Measurements from ENCODE around the gene CFD. TPM values are rescaled to one million over a fixed set of nuclear protein-coding genes. Genes with fewer than 3 reads are reported as not detected.
"Not testable (repeated sequence)": the region's sequence is repeated elsewhere in the genome, so short reads cannot be mapped to it uniquely, and the experiment has no call there.

The CFD gene
- total RNA-seq, 1 experiment from 2014 or later: 0.89 TPM

DNA sequence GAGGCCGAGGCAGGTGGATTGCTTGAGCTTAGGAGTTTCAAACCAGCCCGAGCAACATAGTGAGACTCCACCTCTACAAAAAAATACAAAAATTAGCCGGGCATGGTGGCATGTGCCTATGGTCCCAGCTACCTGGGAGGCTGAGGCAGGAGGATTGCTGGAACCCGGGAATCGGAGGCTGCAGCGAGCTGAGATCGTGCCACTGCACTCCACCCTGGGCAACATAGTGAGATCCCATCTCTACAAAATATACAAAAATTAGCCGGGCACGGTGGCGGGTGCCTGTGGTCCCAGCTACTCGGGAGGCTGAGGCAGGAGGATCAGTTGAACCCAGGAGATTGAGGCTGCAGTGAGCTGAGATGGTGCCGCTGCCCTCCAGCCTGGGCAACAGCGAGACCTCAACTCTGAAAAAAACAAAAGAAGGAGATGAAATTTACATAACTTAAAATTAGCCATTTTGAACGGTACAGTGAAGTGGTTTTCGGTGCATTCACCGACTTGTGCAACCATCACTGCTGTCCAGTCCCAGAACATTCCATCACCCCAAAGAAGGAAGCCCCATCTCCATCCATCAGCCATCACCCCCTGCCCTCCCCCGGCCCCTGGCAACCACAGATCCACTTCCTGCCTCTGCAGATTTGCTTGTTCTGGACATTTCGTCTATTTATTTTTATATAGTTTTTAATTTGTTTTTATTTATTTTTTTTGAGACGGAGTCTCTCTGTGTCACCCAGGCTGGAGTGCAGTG, 33.4 kb upstream of the CFD start:
- DNase-seq (ENCODE audit: low read depth): no peak

DNA sequence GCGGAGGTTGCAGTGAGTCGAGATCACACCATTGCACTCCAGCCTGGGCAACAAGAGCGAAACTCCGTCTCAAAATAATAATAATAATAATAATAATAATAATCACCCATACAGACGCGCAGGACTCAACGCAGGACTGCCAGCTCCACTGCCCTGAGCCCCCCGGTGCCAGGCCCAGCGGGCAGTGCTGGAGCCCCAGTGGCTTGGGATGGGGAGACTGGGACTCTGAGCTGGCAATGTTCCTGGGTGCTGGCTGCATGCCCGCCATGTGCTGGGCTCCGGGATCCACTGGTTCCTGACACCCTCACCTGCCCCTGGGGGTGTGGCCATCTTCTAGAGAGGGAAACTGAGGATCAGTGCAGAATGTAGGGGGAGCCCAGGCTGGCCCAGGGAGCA, 32.2 kb upstream of the CFD start:
- DNase-seq (ENCODE audit: low read depth): no peak

- DNase-seq (ENCODE audit: low read depth): peak; percentile 31
Measured at GRCh38 chr19:827710-828321, 31.6 kb upstream of the CFD start, which contains the start of gene AZU1. AZU1 (plus strand) TSS chr19:827837; CDS start chr19:827847, 10 bp downstream.

DNA sequence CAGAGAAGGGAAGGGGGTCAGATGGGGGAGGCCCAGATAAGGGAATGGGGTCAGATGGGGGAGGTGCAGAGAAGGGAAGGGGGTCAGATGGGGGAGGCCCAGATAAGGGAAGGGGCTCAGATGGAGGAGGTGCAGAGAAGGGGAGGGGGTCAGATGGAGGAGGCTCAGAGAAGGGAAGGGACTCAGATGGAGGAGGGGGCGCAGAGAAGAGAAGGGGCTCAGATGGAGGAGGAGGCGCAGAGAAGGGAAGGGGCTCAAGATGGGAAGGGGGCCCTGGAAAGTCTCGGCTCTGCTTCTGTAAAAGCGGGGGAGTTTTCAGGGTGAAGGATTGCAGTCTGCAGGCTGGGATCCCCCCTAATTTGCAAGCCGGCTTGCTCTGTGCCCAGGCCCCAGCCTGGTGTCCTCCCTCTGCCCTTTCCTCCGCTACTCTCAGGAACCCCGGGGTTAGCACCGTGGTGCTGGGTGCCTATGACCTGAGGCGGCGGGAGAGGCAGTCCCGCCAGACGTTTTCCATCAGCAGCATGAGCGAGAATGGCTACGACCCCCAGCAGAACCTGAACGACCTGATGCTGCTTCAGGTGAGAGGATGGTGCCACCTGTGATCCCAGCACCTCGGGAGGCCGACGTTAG, 30.2 kb upstream of the CFD start:
- DNase-seq (ENCODE audit: low read depth): no peak

- DNase-seq (ENCODE audit: low read depth): no peak
Measured at GRCh38 chr19:831407-832369, 27.8 kb upstream of the CFD start.

DNA sequence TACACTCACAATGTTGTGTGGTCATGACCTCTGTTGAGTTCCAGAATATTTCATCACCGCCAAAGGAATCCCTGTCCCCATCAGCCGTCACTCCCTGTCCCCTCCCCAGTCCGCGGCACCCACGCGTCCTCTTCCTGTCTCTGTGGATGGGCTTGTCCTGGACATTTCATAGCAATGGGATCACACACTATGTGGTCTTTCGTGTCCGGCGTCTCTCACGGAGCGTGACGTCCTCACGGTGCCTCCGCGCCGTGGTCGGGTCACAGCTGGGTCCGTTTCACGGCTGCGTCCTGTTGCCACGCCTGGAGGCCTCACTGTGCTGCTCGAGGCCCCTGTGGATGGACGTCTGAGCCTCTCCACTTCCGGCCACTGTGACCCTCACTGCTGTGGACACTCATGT, 25.2 kb upstream of the CFD start:
- no peak for DNase-seq (ENCODE audit: low read depth)

DNA sequence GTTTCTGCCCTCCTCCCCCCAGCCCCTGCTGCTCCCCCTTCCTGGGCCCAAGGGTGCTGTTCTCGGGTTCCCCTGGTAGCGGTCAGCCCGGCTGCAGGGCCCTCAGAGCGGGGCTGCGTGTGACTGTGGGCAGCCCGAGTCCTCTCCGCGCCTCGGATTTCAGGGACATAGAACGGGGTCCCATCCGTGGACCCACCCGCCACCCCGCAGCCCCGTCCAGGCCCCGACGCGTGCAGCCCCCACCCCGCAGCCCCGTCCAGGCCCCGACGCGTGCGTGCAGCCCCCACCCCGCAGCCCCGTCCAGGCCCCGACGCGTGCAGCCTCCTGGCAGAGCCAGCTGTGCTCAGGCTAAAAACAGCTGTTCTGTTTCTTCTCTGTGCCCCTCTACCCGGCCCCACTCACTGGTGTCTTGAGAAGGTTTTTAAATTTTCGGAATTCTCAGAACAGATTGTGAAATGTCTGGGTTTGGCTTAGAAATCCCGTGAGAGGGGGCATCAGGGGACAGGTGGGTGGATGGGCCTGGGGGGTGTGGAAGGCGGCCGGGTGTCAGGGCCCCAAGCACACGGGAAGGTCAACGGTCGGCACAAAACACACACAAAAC, 24.2 kb upstream of the CFD start:
- DNase-seq (ENCODE audit: low read depth): no peak

DNA sequence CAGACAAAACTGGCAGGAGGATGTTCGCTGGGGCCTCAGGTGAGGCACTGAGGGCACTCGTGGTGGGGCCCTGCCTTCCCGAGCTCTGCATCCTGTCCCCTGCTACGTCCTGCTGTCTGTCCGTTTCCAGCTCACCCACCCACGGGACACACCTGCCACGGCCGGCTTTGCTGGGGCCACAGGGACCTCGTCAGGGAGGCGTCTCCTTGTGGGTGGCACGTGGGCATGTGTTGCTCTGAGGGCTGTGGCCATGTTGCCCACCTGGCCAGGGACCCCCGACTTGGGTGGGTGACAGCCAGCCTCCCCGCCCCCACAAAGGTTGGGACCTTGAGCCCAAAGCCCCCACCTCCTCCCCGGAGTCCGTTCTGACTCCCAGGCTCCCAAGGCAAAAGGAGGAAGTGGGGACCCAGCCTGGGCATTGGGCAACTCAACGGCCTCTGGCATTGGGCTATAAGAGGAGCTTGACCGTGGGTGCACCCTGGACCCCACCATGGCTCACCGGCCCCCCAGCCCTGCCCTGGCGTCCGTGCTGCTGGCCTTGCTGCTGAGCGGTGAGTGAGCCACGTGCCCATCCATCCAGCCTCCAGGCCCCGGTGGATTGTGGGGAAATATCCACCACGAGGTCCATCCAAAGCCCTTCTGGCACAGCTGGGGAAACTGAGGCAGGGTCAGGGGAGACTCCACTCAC, 18.8 kb upstream of the CFD start, which contains the start of gene PRTN3:
Gene PRTN3 (plus strand): TSS at position 481 of the 688 bp plus-strand sequence. CDS start 10 bp downstream, at position 491.
- no peak for DNase-seq (ENCODE audit: low read depth)

DNA sequence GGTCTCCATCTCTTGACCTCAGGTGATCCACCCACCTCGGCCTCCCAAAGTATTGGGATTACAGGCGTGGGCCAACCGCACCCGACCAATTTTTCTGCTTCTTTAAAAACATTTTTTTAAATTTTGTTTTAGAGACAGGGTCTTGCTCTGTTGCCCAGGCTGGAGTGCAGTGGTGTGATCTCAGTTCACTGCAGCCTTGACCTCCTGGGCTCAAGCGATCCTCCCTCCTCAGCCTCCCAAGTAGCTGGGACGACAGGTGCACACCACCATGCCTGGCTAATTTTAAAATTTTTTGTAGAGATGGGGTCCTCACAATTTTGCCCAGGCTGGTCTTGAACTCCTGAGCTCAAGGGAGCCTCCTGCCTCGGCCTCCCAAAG, 16.7 kb upstream of the CFD start:
- not testable (repeated sequence) for DNase-seq (ENCODE audit: low read depth)

DNA sequence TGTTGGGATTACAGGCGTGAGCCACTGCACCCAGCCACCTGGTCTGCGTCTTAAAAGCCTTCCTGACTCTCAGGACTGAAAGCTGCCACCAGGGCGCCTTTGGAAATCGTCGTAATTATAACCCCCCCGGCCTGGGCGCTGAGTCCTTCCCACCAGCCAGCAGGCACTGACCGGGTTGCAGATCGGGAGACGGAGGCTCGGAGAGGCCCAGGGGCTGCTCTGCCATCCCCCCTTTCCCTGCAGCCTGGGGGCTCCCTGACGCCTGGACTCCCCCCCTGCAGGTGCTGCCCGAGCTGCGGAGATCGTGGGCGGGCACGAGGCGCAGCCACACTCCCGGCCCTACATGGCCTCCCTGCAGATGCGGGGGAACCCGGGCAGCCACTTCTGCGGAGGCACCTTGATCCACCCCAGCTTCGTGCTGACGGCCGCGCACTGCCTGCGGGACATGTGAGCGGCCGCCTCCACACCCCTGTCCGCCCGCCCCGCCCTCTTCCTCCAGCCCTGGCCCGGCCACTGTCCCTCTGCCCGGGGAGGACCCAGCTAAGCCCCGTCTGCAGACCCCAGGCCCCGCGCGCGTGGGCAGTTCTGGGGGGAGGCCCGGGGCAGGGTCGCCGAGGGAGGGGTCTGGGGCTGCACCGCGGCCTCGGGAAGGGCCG, 16.2 kb upstream of the CFD start:
- DNase-seq (ENCODE audit: low read depth): peak; percentile 34

- no peak for DNase-seq (ENCODE audit: low read depth)
Measured at GRCh38 chr19:843836-844545, 15.5 kb upstream of the CFD start.

- DNase-seq (ENCODE audit: low read depth): no peak
Measured at GRCh38 chr19:844546-844971, 14.9 kb upstream of the CFD start.

DNA sequence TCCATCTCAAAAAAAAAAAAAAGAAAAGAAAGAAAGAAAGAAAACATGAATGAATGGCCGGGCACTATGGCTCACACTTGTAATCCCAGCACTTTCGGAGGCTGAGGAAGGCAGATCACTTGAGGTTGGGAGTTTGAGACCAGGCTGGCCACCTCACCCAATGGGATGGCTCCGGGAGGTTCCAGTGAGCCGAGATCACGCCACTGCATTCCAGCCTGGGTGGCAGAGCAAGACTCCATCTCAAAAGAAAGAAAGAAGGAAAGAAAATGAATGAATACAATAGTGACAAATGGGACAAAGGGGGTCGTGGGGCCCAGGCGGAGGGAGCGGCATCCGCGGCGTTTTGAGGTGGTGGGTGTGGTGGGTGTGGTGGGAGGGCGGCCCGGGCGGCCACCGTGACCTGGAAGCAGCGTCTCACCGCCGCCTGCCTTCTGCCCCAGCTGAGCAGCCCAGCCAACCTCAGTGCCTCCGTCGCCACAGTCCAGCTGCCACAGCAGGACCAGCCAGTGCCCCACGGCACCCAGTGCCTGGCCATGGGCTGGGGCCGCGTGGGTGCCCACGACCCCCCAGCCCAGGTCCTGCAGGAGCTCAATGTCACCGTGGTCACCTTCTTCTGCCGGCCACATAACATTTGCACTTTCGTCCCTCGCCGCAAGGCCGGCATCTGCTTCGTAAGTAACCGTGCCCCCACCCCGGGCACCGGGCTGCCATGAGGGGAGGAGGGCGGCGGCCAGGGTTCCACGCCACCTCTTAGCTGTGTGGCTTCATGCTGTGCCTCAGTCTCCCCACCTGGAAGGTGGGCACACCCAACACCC, 13.6 kb upstream of the CFD start:
- DNase-seq (ENCODE audit: low read depth): no peak

DNA sequence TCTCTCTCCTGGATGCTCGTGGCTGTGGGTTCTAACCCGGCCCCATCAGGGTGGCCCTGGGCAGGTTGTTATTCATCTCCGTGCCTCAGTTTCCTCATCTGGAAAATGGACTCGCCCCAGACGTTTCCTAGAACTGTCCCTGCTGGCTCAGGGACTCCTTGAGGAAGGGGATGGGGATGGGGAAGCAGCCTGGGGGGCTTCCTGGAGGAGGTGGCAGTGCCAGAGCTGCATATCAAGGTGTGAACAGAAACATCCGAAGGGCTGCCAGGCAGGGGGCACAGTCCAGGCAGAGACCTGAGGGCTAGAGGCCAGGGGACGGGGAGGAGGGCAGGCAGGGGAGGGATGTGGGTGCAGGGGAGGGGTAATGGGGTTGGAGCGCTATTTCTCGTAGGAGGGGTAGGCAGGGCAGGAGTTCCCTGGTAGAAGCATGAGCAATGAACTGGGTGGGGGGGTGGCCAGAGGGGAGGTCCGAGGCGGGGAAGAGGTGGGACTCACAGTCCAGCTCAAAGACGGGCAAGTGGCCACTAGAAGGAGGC, 11.0 kb upstream of the CFD start:
- peak; percentile 25 for DNase-seq (ENCODE audit: low read depth)

DNA sequence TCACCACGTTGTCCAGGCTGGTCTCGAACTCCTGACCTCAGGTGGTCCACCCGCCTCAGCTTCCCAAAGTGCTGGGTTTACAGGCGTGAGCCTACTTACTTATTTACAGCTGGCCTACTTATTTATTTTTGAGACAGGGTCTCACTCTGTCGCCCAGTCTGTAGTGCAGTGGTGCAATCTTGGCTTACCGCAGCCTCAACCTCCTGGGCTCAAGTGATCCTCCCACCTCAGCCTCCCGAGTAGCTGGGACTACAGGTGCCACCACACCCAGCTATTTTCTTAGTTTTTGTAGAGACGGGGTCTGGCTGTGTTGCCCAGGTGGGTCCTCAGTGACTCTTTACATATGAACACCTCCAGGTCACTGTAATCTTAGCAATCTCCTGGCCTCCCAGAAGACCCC, 10.3 kb upstream of the CFD start:
- not testable (repeated sequence) for DNase-seq (ENCODE audit: low read depth)

DNA sequence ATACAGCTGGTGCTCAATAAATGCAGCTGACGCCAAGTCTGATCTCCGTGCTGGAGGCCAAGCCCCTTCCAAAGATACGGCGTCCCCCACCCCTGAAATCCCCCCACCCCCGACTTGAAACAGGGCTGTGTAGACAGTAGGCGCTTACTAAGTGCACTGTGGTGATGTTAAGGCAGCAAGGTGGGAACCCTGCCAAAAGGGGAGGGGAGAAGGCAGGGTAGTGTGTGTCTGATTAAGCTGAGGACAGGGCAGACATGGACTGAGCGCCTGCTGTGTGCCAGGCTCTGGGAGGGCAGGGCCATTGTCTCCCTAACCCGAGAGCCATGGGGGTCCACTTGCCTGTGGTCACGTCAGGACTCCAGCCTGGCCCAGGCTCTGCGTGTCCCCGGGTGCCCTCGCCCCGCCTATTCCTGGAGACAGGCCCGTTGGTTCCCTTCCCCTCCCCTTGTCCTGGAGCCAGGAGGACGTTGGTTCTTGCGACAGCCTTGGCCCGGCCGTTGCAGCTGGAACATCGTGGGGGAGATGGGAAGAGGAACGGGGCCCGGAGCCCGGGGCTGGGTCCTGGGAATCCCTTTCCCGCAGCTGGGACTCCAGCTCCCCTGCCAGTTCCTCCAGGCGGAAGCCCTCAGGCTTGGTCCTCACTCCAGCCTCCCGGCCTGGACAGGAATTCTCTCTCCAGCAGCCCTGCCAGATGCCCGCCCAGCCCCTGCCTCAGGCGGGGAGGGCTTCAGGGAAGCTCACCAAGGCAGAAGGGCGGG, 9.1 kb upstream of the CFD start:
- peak; percentile 92 for DNase-seq (ENCODE audit: low read depth)

DNA sequence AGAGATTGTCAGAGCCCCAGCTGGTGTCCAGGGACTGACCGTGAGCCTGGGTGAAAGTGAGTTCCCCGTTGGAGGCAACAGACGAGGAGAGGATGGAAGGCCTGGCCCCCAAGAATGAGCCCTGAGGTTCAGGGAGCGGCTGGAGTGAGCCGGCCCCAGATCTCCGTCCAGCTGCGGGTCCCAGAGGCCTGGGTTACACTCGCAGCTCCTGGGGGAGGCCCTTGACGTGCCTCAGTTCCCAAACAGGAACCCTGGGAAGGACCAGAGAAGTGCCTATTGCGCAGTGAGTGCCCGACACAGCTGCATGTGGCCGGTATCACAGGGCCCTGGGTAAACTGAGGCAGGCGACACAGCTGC, 8.5 kb upstream of the CFD start:
- DNase-seq (ENCODE audit: low read depth): no peak

All from M059J (cell line).